ENCODE results near the gene DPP7. TPM values are rescaled to one million over a fixed set of nuclear protein-coding genes. Genes with fewer than 3 reads are reported as not detected.

Gene DPP7
- total RNA-seq, 2 donors from 2014 or later = 20.1 to 30.6 TPM

- H3K4me1 Mint-ChIP-seq = no peaks in the 10 kb centered on the region
- H3K9me3 ChIP-seq (ENCODE audit: control insufficient read depth, low read length) = no peaks in the 10 kb centered on the region
- 89 to 91% methylated on average over 19 to 26 of the region's 26 CpGs for WGBS, 2 experiments (ENCODE audit: insufficient coverage in 1 of 2, insufficient read length in 1 of 2)
- H3K4me3 Mint-ChIP-seq = no peak overlapping the region
- peaks cover 33% of the 10 kb centered on the region for H3K27me3 ChIP-seq (ENCODE audit: control insufficient read depth, insufficient read depth, low read length, poor library complexity, severe bottlenecking)
- H3K27ac ChIP-seq (ENCODE audit: low read depth, low read length) = no peak overlapping the region
- no peaks in the 10 kb centered on the region for H3K4me1 ChIP-seq (ENCODE audit: control insufficient read depth, insufficient read depth, low read length)
- H3K36me3 ChIP-seq (ENCODE audit: control insufficient read depth, insufficient read depth, low read length) = no peaks in the 10 kb centered on the region
- H3K27me3 Mint-ChIP-seq (ENCODE audit: insufficient read depth) = peaks cover 34% of the 10 kb centered on the region
- H3K4me3 ChIP-seq (ENCODE audit: low read length) = no peak overlapping the region
- no peaks in the 10 kb centered on the region for H3K9me3 Mint-ChIP-seq
- no peaks in the 10 kb centered on the region for H3K36me3 Mint-ChIP-seq (ENCODE audit: low read depth)
- DNase-seq = no peak
- TF ChIP-seq CTCF (conservative IDR thresholded peaks at IDR 0.05) = no peak
- no peak overlapping the region for H3K27ac Mint-ChIP-seq
- no peak overlapping the region for H3K9ac ChIP-seq (ENCODE audit: extremely low read depth, low read length, poor library complexity, severe bottlenecking)
Measured at GRCh38 chr9:137147091-137147792, 32.7 kb upstream of the DPP7 start.

GRCh38 chr9:137146527-137146918, 32.0 kb upstream of the DPP7 start:
- Histone ChIP-seq H3K4me1 (ENCODE audit: control insufficient read depth, insufficient read depth, low read length) (no peaks in the 10 kb centered on the region), H3K36me3 (ENCODE audit: control insufficient read depth, insufficient read depth, low read length) (no peaks in the 10 kb centered on the region), H3K27me3 (ENCODE audit: control insufficient read depth, insufficient read depth, low read length, poor library complexity, severe bottlenecking) (peaks cover 37% of the 10 kb centered on the region), H3K9me3 (ENCODE audit: control insufficient read depth, low read length) (no peaks in the 10 kb centered on the region), H3K4me3 (ENCODE audit: low read length) (no peak overlapping the region), H3K9ac (ENCODE audit: extremely low read depth, low read length, poor library complexity, severe bottlenecking) (no peak overlapping the region), H3K27ac (ENCODE audit: low read depth, low read length) (no peak overlapping the region)
- no peak for DNase-seq
- no peak for TF ChIP-seq CTCF (conservative IDR thresholded peaks at IDR 0.05)
- Mint-ChIP-seq H3K36me3 (ENCODE audit: low read depth) (no peaks in the 10 kb centered on the region), H3K4me3 (no peak overlapping the region), H3K9me3 (no peaks in the 10 kb centered on the region), H3K4me1 (no peaks in the 10 kb centered on the region), H3K27me3 (ENCODE audit: insufficient read depth) (peaks cover 41% of the 10 kb centered on the region), H3K27ac (no peak overlapping the region)
- WGBS, 2 experiments (ENCODE audit: insufficient coverage in 1 of 2, insufficient read length in 1 of 2) = 79% methylated on average over 9 of the region's 9 CpGs; no CpG with 5 or more reads in 1 of the 2 experiments

- Histone ChIP-seq H3K36me3 (ENCODE audit: control insufficient read depth, insufficient read depth, low read length) (no peaks in the 10 kb centered on the region), H3K4me1 (ENCODE audit: control insufficient read depth, insufficient read depth, low read length) (no peaks in the 10 kb centered on the region), H3K4me3 (ENCODE audit: low read length) (no peak overlapping the region), H3K27me3 (ENCODE audit: control insufficient read depth, insufficient read depth, low read length, poor library complexity, severe bottlenecking) (peaks cover 43% of the 10 kb centered on the region), H3K27ac (ENCODE audit: low read depth, low read length) (no peak overlapping the region), H3K9ac (ENCODE audit: extremely low read depth, low read length, poor library complexity, severe bottlenecking) (no peak overlapping the region), H3K9me3 (ENCODE audit: control insufficient read depth, low read length) (no peaks in the 10 kb centered on the region)
- no peak overlapping the region for H3K4me3 Mint-ChIP-seq
- H3K27me3 Mint-ChIP-seq (ENCODE audit: insufficient read depth) = peaks cover 47% of the 10 kb centered on the region
- no peak for DNase-seq
- H3K4me1 Mint-ChIP-seq = no peaks in the 10 kb centered on the region
- H3K27ac Mint-ChIP-seq = no peak overlapping the region
- 50 to 60% methylated on average over 30 to 49 of the region's 49 CpGs for WGBS, 2 experiments (ENCODE audit: insufficient coverage in 1 of 2, insufficient read length in 1 of 2)
- no peaks in the 10 kb centered on the region for H3K9me3 Mint-ChIP-seq
- no peak for TF ChIP-seq CTCF (conservative IDR thresholded peaks at IDR 0.05)
- H3K36me3 Mint-ChIP-seq (ENCODE audit: low read depth) = no peaks in the 10 kb centered on the region
Measured at GRCh38 chr9:137145731-137146526, 31.4 kb upstream of the DPP7 start.
